HG02588 (cell line): Measurements from ENCODE around the gene PPP1R3C.
A peak's percentile ranks its signal among the peaks of the same experiment; 100 is the strongest.

Experiments used
- ATAC-seq: cut with Tn5 transposase; IDR thresholded peaks from one replicate; pipeline ENCODE4 v1.9.1; 2021; ENCODE audit warnings: mild to moderate bottlenecking, moderate library complexity; ENCODE audit not compliant: unreplicated experiment

Gene PPP1R3C

DNA sequence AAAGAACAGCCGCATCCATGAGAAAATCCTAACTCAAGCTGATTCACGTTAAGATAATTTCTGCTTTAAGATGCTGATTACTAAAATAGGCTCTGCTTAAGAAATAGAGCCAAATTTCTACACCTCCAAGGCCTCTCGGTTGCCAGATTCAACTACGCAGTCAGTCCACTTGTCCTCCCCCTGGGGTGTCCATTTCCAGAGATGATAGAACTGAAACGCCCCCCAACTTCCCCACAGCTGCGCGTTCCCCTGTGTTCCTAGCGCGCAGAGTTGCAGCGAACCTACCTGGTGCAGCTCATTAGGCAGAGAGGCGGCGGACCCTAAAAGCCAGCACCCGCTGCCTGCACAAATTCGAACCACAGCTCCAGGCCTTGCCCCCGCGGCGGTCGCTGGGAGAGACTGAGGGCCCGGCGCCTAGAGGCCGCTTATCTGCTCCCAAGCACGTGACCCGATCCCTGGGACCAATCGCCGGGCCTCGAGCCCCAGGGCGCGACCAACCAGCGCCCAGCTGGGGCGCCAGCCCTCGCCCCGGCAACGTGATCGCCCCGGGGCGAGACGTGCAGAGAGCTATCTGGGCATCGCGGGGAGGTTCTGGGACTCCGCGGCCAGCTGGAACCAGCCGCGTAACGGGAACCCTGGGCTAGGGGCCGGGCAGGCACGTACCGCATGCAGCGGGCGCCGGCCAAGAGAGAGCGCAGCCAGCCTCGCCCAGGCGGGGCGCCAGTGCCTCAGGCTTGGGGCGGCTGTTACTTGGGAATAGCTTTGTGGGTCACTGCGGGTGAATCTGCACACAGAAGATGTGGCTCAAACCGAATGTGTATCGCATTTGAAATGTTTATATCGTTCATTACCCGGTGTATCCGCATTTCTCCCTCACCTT is at the start of gene PPP1R3C:
TSS of gene PPP1R3C (minus strand) at position 401 of the 880 bp plus-strand sequence. CDS start at position 299, 102 bp downstream.
- ATAC-seq: peak; percentile 85

DNA sequence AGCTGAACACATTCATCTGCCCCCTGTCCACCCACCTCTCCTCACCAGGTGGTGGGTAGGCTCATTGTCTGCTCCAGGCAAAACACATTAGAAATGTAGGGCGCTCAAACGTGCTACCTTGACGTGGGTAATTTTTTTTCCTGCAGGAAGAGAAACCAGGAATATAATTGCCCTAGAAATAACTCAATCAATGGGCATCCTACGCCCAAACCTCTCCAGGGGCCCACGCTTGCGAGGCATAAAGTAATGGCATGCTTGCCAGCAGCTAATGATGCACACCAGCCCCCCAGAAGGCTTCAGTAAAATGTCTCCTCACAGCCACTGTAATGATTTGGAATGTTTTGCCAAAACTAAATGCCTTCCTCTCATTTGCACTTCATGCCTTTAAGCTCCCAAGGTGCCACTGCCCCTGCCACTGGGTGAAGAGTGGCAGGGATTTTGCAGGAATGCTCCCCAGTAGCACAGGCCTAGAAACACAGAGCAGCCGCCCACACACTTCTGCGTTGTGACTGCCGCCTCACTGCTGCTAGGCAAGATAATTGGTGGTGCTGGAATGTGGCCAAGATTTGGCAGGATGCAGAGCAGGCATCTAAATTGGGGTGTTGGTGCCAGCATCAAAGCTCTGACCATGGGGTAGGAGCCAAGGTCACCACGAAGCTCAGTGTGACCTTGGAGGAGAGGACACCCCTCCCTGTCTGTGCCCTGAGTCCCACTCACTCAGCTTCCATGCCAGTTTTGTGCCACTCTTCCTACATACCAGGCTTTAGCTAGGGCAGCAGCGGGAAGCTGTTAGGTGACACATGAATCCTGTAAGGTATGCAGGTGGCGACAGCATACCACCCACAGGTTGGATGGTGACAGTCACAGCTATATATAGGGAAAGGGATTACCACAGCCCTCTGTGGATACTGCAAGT is 48.7 kb upstream of the PPP1R3C start:
- no peak for ATAC-seq

DNA sequence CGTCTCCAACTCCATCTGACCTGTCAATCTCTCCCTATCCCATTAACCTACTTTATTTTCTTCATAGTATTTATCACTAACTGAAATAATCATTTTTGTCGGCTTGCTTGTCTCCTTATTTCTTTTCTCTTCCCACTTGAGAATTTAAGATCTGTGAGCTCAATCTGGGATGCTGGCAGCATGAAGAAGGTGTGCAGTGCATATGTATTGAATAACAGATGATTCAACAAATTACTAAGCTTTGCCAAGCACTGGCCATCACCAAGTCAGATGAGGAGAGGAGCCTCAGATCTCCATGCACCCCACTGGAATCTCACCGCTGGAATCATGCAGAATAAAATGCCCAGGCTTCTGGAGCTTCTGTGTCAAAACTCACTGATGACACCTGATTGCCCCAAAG is 47.6 kb upstream of the PPP1R3C start:
- ATAC-seq: no peak

DNA sequence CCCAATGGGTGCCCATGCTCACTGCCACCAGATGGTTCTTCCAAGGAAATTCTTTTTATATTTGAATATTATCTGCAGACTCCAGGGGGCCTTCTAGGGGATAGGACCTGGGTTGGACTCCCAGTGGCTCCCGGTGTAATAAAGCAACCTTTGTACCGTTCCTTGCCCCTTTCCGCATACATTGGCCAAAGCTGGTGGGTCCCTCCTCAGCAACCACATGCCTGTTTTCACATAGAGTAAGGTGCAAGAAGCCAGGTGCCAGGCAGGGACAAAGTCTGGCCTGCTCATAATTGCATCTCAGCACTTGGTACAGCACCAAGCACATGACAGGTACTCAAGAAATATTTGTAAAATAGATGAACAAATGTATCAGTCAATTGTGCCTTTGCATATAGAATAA is 46.4 kb upstream of the PPP1R3C start:
- no peak for ATAC-seq

DNA sequence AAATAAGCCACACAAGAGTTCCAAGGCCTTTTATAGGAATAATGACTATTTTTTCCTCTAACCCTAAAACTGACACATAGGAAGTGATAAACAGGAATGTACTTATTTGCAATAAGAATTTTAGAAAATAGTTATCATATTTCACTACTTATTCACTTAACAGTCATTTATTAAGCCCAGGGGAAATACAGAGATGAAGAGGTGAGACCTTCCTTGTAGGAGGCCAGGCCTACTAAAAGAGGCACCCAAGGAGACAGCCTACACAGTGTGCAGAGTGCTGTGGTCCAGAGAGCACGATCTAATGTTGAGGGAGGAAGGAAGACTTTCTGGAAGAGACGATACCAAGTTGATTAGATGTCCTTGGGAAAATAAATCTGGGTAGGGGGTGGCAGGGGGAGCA is 45.0 kb upstream of the PPP1R3C start:
- no peak for ATAC-seq

DNA sequence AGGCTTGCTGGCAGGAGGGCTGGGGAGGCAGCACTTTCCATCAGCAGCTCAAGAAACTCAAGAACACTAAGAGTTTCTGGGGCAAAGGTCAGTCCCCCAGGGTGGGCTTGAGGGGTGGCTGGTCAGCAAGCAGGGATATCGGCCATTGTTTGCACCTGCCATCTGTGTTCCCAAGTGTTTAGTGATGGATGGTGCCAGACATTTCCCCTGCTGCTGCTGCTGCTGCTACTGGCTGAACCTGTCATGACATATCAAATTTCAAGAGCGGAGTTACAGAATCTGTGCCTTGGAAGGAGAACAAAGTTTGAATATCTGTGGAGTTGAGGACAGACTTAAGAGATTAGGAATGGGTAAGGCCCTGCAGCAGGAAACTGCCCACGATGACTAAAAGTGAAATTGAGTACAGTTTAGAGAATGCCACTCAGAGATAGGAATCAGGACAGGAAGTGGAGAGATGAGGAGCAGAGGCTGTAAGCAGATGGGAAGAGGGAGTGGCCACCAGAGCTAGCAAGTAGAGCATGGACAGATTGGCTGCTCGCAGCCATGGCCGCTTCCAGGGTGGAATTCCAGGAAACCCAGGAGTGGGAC is 39.2 kb upstream of the PPP1R3C start:
- ATAC-seq: no peak

DNA sequence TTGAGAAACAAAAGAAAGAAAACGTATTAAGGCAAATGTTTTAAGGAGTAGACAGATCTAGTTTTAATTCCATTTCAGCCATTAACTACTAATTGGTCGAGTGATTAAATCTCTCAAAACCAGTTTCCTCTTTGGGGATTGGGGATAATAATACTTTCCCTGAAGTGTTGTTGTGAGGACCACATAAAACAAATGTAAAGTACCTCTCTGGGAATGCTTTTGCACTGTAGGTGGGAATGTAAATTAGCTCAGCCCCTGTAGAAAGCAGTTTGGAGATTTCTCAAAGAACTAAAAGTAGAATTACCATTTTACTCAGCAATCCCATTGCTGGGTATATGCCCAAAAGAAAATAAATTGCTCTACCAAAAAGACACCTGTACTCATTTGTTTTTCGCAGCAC is 36.0 kb upstream of the PPP1R3C start:
- ATAC-seq: no peak

DNA sequence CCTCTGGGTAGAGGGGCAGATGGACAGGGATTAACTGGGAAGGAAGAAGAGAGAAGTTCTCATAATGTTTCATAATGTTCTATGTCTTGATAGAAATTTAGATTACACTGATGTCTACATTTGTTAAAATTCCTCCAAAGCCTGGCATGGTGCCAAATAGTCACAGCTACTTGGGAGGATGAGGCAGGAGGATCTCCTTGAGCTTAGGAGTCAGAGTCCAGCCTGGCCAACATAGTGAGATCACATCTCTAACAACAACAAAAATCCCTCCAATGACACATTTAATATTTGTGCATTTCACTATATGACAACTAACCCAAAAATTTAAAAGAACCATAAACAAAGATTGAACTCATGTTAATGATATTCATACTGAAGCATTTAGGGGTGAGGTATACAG is 33.0 kb upstream of the PPP1R3C start:
- no peak for ATAC-seq

DNA sequence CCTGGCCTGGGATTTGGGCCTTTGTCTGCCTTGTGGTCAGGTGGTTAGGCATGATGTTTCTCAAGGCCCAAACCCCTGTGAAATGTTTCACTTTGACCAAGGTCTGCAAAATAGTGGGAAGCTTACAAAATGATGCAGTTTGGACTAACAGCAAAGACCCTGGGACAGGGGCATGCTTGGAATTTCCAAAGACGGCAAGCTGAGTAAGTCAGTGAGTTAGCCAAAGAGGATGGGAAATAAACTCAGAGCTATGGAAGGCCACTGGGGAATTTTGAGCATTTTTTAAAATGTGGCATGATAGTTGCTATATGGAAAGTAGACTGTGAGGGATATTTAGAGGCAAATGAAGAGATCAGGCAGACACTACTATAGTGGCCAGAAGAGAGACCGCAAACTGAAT is 31.6 kb upstream of the PPP1R3C start:
- no peak for ATAC-seq

DNA sequence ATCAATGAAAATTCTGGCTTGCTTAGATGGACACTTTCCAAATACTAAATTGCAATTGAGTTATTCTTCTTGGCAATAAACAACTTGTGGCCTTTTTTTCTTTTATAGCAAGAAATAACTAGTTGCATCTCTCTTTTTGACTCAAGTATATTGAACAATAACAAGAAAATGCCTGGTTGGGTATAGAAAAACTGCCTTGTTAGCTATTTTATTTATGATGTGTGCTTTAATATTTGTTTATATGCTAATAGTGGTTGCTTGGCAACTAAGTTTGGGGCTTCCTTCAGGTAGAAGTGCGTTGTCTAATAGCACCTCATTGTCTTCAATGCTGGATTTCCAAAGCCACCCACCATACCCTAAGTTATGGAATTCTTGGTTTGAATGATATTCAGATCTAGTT is 30.1 kb upstream of the PPP1R3C start:
- no peak for ATAC-seq

DNA sequence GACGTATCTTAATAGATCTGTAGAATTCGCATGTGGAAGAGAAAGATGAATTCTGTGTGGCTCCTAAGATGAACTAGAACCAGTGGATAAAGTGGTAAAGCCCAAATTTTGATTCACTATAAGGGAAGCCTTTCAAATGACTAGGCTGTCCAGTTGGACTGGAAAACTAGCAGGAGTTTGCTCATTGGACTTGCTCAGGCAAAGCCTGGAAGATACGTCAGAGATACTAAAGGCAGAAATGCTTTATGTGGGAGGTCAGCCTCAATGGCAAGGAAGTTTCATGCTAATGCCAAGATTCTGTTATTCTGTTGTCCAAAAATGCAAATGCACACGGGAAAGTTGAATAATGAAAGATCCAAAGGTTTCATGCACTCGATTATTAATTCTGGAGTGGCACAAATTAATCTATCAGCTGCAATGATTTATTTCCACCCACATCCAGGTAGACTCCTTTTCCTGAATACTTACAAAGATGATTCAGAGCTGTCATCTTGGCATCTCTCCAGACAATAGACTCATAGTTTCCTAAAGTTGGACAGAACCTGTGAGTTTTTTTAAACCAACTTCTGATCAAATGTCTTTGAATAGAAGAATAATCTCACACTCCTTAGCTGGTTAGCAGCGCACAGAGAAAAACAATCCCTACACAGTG is 20.5 kb upstream of the PPP1R3C start:
- no peak for ATAC-seq

DNA sequence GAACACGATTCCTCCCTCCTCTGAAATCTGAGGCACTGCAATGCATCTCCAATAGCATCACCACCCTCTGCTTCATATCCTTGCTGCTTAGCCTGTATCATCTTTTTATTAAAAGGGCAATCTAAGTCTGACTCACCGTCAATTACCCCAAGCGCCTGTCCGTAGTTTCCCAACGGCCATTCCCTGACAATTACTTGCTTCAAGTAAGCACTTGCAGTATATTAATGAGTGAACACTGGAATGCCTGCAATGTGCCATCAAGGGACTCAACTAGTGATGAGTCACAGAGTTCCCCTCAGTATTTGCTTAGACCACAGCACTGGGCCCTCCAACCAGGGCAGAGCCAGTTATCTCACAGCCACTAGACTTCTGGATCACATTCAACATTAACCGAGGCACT is 19.5 kb upstream of the PPP1R3C start:
- no peak for ATAC-seq

DNA sequence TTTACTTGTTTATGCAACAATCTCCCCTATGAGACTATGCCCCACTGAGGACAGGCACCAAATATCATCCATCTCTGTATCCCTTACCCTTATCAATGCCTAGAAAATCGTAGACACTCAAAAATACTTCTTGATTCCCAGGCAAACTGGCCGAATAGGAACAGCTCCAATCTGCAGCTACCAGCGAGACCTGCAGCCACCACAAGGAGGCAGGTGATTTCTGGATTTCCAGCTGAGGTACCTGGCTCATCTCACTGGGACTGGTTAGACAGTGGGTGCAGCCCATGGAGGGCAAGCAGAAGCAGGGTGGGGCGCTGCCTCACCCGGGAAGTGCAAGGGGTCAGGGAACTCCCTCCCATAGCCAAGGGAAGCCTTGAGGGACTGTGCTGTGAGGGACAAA is 10.8 kb upstream of the PPP1R3C start:
- no peak for ATAC-seq

DNA sequence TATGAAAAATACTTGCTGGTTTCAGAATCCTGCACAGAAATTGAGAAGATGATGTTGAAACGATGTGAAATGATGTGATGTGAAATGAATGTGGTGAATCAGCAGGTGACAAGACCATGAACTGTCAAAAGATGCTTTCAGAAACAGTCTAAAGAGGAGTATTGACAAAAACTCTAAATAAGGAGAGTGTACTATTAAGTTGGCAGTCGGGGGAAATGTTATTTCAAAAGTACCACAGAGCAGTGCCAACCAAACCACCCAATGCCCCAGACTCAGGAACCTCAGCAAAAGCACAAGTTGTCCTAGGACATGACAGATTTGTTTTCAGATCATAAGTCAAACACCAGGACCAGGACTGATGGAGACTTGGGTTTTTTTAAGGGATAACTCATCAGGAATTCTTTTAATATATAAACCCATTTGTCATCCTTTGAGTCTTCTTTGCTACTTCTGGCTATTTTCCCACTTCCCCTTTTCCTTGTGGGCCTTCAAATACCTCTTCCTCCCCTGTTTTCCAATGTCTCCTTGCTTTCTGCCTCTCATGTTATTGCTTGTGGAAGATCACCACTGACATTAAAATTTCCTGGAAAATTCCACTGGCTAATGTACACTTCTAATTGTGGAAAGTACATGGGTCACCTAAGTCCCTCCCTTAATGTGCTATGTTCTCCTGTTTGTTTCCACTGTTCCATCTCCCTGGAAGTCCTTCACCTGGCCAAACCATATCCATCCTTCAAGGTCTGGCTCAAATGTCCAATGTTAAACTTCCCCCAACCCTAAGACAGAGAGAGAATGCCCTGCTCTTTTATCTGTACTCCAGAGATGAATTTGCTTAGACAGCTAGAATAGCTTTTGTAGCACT is 10.2 kb upstream of the PPP1R3C start:
- no peak for ATAC-seq

DNA sequence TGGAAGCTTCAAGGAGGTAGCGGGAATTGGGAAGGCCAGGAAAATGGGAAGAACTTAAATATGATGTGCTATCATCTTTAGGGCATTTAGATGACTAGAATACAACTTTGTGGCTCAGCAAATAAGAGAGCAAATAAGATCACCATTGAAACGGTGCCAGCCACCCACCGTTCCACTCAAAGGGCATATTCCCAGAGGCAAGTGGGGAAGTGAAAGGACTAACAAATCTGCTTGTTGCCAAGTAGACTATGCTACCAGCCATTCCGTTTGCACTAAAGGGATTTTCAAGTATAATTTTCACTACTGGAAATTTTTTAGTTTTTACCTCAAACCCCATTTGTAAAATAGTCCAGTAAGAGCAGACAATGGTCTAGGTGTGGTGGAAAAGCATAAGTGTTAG is 4.0 kb upstream of the PPP1R3C start:
- ATAC-seq: no peak

DNA sequence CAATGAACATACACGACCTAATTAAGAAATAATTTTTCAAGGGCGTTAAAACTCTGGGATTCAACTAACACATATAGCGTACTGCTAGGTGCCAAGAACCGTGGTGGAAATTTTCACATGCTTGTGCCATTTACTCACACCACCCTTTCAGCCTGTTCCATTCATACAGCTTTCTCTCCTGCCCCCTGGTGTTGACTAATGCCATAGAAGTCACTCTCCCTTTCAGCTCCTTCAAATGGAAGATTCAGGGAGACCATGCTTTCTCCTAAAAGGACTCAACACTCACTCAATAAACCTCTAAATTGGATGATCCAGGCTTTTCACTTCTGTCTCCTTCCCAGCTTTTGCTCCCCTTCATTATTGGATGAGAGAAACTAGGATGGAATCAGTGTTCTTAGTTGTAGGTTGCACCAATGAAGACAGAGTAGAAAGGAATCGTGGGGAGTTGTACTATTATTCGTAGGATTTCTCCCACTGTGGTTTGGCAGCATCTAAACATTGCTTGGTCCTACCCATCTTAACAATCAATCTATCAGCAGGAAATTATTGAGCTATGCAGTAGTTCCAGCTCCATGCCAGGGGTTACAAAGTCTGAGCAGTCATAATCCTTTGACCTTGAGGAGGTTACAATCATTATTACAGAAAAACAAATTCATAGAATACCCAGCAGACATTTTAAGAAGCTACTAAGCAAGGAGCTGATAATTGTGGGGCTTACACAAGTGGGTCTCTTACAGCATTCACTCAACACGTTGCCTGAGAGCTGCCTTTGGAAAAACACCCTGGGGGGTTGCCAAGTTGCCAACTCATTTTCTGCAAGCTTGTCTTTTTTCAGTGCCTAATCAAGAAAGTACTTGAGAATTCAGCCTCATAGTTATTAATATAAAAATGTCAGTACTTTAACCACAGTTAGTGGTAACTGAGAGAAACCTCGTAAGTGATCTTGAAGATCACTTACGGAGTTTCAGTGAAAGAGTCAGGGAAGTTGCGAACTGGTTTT is 2.8 kb upstream of the PPP1R3C start:
- no peak for ATAC-seq

DNA sequence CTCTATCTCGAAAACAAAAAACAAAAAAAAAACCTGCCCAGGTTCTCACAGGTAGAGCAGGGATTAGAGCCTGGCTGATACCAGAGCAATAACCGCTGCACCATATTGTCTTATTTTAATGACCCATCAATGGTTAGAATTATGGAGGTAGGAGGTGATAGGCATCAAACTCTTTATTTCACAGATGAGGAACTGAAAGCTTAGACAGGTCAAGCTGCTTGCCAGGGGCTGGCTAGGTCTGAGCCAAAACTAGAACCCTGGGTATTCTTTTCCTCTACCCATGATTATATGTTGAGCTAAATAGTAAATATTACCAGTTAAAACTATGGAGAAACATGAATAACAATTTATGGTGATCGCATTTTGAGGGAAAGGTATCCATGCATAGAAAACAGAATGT is 2.0 kb upstream of the PPP1R3C start:
- no peak for ATAC-seq

DNA sequence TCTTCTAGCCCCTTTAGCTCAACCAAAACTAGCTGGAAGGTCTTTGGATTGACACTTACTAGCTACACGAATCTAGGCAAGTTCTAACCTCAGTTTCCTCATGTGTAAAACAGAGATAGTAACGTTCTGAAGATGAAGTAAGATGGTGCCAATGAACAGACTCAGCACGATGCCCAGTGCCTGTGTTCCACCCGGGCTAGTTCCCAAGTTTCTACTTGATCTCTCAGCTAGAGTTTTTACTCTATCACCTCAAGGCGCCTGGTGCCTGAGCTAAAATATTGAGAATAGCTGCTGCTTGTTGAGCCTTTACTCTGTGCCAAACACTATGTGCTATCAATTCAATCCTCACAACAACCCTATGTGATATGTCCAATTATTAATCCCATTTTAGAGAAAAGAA is 1.4 kb upstream of the PPP1R3C start:
- ATAC-seq: no peak

DNA sequence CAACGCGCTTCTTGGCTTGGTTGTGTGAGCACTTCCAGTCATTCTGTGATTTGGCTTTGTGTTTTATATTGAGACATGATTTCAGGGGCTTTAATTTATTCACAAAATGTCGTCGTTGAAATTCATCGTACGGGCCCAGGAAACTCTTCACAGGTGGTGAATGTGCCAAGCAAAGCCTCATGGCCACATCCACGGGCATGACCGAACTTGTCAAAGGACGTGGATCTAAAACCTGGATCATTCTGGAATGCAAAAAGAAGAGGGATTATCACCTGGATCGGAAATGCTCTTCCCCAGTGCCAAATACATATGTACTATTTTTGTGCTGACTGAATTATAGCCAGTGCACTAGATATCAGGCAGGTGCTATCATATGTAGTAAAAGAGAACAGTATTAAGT is 2.2 kb downstream of the PPP1R3C start:
- ATAC-seq: no peak
